ENCODE data around the gene PLAC9.

PLAC9 gene

DNA sequence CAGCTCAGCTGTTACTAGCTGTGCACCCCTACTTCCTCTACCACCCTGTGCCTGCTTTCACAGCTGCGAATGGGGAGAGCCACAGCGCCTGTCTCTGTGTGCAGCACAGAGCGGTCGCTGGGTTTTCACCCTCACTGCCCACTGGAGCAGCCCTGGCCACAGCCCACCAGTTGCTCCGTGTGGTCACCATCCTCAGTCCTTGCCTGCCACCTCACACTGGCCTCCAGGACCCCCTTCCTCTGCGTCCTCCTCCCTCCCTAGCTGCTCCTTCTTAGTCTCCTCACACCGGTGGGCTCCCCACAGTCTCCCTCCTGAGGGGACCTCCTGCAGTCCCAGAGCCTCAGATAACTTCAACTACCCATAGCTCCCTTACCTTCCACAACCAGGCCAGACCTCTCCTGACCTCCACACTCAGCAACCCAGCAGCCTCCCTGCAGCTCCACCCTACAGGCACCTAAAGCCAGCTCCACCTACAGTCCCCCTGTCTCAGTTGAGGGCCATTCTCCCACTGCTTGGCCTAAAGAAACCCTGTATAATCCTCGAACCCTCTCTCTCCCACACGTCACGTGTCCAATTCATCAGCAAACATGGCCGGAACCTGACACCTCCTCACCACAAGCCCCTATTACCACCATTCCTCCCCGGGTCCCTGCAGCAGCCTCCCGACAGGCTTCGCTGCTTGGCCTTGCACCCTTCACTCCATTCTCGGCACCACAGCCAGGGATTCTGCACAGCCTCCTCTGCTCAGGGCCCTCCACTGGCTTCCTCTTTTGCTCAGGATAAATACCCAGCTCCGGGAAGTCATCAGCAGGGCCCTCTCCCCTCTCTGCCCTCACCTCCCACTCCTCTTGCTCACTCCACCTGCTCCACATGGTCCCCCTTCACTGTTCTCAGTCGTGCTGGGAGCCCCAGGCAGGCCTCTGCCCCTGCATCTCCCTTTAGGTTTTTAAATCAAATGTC lies 28.1 kb downstream of the PLAC9 start:
- no peak for DNase-seq (ENCODE audit: low read depth)

DNA sequence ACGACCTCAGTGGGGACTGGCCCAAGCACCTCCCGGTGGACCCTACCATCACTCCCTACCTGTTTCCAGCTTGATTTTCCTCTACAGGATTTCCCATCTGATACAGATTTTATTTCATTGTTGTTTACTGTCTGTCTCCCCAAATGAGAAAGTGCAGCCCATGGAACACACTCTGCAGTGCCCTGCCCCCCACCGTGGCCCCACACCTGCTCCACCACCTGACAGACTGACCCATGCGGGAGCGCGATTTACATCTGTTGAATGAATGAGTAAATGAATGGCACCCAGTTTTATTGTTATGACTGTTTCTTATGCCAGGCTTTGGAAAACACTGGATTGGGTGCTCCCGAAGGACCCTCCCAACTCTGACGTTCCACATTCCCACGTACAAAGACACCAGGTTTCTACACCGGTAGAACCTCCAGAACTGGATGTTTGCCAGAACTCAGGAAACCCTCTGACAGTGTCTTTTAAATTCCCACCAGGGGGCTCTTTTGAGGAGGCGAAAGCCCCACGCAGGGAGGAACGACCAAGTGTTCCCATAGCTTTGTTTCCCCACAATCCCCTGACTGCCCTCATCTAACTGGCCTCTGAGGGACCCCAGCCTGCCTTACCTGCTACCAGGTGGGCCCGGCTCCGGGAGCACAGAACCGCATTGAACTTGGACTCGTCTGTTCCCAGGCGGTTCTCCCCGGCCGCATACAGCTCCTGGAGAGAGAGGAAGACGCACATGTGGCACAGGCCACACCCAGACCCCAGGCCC lies 29.0 kb downstream of the PLAC9 start:
- DNase-seq (ENCODE audit: low read depth) = no peak

DNA sequence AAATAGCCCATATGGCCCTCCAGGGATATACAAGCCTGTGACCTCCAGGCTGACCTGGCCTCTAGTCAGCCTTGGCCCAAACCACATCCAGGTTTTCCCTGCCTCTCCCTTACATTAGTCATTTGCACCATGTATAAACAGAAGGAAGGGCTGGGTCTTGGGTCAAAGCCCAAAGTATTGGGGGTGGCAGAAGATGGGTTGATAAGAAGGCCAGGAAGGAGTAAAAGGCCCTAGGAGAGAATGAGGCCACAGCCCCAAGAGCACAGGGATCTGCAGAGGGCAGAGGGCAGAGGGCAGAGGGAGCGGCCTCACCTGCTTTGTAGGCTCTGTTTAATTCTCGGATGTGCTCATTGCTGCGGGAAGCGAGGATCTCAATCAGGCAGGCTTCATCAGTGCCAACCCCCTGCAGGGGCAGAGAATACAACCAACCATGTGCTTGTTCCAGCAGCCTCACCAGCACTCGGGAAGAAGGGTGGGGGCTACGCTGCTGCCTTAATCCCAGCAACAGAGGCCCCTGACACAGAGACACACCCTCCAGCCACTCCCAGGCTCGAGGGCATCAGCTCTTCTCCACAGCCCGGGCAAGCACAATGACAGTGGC lies 31.3 kb downstream of the PLAC9 start:
- no peak for DNase-seq (ENCODE audit: low read depth)

DNA sequence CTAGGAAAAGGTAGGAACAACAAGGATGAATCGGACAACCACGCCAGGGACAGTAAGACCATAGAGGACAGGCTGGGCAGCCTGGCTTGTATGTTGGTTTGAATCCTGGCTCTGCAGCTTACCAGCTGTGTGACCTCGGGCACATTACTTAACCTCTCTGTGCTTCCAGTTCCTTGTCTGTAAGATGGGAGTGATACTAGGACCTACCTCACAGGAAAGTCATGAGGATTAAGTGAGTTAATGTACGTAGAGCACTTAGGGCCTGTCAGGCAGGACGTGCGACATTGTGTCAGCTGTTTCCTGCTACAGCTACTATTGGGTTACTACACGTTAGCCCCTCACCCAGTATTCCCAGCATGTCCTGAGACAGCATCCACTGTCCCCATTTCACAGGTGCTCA lies 32.1 kb downstream of the PLAC9 start:
- DNase-seq (ENCODE audit: low read depth) = no peak

DNA sequence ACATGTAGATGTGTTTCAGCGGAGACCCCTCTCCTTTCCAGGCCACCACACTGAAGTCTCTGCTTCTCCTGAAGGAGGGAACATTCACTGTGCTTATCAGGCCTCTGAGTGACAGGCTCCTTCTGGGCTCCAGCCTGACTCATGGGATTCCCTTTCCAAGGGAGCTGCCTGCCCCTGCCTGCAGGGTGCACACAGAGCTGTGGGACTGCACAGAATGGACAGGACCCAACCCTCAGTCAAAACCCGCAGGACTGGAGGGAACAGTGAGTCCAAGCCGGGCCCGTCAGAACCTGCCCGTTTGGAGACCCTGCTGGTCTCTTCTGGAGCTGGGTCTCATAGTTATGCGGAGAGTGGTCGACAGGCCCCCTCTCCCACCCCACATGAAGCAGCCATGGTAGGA lies 32.6 kb downstream of the PLAC9 start:
- no peak for DNase-seq (ENCODE audit: low read depth)

DNA sequence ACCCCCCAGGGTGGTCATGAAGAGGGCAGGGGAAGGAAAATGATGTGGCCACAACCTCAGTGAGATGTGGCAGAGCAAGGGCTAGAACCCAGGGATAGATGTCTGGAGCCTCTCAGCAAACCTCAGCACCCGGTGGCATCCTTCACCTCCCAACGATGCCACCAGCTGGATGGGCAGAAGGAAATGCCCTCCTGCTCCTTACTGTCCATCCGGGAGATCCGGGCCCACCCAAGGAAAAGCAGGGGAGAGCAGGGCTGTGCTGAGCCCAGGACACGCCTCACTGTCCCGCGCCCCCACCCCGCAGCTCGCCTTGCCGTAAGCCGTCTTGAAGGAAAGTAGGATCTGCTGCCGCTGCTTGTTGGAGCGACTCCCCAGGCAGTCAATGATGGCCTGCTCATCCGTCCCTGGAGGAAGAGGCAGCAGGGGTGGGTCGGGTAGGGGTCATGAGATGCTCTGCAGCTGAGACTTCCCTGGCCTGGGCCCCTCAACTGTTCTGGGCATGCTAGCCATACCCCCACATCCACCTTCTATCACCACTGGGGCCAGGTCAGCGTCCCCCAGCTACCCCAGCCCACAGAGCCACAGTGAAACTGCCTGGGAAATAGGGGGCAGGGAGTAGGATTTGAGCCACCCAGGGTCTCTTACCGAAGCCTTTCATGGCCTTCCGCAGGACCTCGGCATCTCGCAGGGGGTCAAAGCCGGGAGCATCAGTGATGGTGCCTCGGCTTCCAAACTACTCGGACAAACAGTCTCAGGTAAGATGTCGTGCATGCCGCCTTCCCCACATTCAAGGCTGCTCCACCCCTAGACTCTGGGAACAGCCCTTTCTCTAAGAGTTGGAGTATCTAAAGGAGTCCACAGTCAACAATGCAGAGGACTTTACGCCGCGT lies 34.3 kb downstream of the PLAC9 start:
- no peak for DNase-seq (ENCODE audit: low read depth)

DNA sequence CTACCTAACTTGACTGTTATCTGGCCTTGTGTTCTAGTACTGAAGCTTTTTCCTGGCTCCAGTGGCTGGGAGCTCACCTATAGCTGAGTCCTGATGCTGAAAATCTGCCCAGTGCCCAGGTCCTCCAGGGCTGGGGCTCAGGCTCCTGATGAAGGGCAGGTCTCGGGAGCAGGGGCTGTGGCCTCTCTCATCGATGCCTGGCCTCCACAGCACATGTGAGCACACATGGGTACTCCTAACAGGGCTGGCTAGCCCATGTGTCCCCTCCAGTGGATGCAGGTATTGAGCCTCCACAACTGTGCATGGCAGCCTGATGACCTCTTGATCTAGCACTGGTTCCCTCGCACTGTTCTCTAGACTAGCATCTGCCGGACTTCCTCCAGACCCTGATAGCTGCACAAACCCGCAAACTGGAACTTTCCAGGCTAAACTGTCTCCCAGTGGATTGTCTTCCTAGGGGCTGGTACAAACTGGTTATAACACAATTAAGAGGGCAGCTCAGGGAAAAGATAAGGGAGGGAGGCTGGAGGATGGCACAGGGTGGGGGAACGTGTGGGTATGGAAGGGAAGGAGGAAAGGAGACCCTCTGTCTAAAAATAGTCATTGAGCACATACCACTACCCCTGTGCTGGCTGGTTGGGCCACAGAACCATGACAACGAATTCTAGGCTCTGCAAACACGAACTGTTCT lies 35.1 kb downstream of the PLAC9 start:
- DNase-seq (ENCODE audit: low read depth) = no peak

DNA sequence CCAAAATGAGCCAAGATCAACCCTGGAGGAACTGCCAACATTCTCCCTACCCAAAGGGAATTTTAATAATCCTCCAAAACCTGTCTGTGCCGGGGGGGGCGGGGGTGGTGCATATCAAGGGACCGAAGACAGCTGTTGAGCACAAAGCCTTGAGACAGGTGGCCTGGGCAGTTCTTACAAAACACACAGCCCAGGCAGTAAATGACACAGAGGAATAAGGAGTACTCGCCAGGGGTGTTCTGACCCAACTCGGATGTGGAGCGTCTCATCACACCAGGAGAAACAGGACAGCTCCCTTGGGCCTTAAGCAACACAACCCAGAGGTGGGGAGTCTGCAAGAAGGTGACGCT lies 35.6 kb downstream of the PLAC9 start:
- DNase-seq (ENCODE audit: low read depth) = no peak

DNA sequence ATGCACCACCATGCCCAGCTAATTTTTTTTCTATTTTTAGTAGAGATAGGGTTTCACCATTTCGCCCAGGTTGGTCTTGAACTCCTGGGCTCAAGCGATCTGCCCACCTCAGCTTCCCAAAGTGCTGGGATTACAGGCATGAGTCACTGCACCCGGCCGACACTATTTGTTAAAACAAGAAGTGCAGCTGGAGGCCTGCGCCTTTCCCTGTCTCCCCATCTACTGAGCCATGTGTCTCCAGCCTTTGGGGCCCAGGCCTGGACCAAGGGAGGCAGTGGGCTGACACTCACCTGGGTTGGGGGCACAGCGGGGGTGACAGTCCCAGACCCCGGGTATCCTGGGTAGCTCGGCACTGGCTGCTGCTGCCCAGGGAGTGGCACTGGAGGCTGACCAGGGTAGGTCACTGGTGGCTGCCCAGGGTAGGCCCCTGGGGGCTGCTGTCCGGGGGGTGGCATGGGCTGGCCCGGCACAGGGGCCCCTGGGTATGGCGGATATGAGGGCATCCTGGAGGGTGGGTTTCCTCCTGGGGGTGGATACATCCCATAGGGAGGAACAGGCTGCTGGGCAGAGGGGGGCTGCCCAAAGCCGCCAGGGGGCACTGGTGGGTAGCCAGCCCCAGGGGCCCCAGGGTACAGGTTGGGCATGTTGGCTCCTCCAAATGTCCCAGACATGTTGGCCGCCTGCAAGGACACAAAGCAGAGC lies 36.3 kb downstream of the PLAC9 start:
- DNase-seq (ENCODE audit: low read depth) = no peak

DNA sequence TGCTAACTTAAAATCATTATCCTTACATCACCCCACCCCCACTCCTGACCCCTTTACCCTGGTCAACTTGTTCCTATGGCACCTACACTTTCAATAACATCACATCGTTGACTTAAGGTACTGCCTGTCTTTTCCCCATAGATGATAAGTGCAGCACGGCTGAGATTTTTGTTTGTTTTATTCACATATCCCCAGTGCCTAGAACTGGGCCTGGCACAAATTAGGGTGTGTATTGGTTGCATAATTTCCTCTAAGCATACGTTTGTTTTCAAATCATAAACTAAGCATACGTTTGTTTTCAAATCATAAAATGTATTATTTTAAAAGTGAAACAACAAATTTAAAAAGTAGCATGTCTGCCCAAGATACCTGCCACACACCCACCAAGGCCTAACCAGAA lies 37.5 kb downstream of the PLAC9 start:
- no peak for DNase-seq (ENCODE audit: low read depth)

DNA sequence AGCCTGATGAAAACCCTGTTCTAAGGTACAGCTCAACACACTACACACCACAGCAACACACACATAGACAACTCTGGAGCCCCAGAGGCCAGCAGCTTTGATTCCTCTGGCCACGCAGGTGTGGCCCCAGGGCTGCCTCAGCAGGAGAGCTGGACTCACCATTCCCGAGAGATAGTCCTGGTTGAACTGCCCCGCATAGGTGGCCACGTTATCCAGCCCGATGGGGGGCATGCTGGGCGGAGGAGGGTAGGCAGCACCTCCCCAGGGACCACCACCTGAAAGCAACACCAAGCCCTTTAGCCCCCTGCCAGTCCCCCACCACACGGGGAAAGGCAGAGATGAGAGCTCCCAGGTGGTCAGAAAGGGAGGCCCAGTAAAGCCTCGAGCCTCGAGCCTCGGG lies 38.1 kb downstream of the PLAC9 start:
- DNase-seq (ENCODE audit: low read depth) = no peak

DNA sequence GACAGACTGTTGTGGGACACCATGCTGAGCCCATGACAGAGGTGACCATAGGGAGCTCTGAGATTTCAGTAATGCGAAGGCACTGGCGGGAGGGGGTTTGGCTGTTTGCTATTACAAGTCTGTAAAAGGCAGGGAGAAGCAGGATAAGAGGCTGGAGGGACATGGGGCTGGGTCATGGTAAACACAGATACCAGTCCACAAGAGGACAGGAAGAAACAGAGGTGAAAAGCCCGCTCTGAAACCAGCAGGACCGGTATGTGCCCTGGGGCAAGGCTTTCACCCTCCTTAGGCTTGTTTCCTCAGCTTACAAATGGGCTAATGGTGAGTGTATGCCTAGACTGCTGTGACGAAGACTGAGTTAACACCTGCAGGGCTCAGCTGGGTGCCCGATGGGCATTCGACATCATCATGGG lies 38.7 kb downstream of the PLAC9 start:
- DNase-seq (ENCODE audit: low read depth) = no peak

DNA sequence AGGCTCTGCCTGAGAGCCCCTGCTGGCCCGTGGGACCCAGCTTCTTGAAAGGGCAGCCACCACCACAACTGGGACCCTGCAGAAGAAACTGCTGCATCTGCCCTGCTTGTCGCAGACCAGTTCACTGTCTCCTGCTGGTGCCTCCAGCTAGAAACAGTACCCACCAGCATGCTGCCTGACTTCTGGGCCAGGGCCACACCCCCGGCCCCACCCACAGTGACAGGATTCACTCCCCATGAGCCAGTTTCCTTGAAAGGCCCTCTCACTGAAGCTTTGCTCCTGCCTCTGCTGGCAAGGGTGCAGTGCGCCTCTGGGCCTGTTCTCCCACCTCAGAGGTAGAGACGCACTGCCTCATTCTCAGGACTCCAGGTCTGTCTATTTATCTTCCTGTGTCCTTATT lies 40.4 kb downstream of the PLAC9 start:
- no peak for DNase-seq (ENCODE audit: low read depth)

DNA sequence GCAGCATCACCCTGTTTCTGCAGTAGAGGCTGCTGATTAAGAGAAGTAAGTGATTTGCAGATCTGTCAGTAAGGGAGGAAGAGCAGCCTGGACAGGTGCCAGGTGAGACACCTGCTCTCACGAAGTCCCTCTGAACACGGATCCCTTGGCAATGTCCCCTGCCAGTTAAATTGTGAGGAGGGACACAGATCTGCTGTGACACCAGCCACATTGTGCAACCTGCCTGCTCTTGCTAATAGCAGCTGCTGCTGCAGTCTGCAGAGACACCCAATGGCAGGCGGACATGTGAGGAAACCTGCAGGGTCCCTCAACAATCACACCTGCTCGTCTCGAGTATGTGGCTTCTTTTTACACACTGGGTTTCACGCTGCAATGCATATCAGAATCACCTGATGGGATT lies 40.9 kb downstream of the PLAC9 start:
- DNase-seq (ENCODE audit: low read depth) = no peak

DNA sequence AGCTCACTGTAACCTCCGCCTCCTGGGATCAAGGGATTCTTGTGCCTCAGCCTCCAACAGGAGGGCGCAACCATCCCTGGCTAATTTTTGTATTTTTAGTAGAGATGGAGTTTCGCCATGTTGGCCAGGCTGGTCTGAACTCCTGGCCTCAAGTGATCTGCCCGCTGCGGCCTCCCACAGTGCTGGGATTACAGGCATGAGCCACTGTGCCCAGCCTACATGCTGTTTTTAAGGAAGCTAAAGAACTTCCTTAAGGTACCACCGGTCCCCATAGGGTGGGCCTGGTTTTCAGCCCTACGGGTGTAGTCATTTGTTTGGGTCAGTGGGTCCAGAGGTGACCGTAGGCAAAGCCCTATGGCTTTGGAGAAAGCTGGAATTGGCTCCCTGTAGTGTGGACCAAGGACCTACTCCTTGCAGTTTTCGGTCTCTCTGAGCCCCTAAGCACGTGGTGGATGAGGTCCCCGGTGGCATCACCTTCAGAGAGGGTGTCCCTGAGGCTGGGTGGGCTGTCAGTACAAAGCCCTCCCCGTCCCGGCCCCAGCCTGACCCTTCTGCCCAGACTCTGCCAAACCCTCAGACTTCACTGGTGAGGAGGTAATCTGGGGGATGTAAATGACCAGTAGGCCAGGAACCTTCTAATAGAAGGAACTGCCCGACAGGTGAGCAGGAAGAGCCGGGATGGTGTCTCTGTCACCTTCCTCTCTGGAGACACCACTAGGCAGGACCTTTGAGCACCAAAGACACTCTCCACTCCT lies 42.3 kb downstream of the PLAC9 start:
- DNase-seq (ENCODE audit: low read depth) = no peak

DNA sequence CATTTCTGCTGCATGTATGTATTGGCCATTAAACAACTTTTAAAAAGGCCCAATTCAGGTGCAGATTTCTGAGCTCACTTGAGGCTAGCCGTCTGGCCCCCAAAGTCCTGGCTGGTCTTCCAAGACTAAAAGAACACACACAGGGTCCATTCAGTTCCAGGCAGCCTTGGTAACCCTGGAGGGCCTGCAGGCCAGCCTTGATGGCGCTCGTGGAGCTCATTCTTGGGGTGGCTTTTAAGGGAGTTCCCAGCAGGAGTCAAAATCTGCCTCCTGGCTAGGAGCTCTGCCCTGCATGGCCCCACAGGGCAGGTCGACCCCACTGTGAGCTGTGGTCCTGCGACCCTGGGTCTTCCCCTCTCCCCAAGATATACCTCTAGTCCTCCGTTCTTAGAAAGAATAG lies 44.0 kb downstream of the PLAC9 start:
- DNase-seq (ENCODE audit: low read depth) = no peak

DNA sequence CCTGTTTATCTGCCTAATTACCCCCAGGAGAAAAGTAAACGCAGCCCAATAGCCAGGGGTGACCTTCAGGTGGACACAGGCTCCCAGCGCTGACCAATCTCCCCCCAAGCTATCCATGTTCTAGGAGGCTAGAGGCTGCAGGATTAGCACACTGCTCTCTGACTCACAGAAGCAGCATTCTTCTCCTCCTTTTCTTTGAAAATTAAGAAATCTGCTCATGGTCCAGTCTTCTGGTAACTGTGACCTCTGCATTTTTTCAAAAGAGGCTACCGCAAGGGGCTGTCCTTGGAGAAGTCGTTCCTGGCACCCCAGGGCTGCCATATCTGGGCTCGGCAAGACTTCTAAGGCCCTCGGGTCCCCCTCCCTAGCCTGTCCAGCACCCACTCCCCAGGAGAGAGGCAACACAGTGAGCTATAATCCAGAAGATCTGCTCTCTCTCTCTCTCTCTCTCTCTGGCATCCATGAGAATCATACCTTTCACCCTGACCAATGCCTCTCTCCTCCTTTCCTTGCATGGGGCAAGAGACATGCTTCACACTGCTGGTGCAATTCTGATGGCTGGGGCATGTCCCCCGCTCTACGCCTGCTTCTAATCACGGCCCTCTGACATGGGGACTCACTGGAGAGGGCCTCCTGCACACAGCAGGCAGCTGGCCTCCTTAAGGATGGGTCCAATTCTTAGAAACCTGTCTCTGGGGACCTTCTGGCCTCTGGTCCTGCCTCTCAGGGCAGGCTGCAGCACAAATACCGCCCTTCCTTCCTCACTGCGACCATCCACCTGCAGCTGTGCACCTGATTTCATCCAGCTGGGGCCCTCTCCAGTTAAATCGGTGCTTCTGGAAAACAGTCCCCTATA lies 45.5 kb downstream of the PLAC9 start:
- DNase-seq (ENCODE audit: low read depth) = no peak

DNA sequence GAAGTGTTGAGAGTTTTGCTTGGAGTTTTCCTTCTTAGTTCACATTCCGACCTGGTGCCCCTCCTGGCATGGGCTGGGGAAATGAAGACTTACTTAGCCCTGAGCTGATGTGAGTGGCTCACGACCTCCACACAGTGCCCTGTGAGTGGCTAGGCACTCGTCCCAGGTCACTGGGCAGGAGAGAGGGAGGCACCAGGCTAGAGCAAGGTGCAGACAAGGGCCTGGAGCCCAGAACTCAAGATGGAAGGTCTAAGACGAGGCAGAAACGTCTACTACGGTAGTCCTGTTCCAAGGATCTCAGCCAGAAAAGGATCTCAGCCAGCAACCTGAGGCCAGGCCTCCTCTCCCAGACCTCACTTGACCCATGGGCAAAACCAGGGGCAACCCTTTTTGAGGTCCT lies 50.5 kb downstream of the PLAC9 start:
- DNase-seq (ENCODE audit: low read depth) = no peak

DNA sequence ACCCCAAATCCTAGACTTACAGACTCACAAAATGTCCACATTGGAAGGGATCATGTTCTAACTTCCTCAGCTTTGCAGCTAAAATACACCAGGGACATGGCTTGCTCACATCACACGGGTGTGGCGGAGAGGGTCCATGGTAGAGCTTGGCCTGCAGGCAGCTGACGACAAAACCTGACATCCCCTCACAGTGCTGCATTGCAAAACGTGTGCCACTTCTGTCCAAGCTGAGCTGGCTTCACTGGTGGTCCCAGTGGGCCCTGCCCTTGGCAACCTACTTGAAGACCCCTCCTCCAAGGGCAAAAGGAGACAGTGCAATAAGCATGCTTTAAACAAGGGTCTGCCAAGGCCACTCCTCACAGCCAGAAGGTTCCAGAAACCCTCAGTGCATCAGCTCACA lies 50.9 kb downstream of the PLAC9 start:
- DNase-seq (ENCODE audit: low read depth) = no peak
